ENCODE data around the gene CHMP4A.
A peak's percentile ranks its signal among the peaks of the same experiment; 100 is the strongest.
"Not testable (repeated sequence)": the region's sequence is repeated elsewhere in the genome, so short reads cannot be mapped to it uniquely, and the experiment has no call there.

CHMP4A gene

DNA sequence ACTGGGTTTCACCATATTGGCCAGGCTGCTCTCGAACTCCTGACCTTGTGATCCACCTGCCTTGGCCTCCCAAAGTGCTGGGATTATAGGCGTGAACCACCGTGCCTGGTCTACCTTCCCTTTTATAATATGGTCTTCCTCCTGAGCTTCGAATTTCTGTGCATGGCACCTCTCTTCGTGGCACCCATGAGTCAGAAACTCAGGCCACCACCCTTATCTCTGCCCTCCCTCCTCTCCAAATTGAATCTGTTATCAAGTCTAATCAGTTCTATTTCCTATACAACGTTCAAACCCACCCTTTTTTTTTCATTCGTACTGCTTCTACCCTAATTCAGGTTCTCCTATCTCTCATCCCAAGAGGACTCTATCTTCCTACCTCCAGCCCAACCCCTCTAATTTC, 34.1 kb upstream of the CHMP4A start:
- no peak for DNase-seq (ENCODE audit: low read depth in 3 of 3)

DNA sequence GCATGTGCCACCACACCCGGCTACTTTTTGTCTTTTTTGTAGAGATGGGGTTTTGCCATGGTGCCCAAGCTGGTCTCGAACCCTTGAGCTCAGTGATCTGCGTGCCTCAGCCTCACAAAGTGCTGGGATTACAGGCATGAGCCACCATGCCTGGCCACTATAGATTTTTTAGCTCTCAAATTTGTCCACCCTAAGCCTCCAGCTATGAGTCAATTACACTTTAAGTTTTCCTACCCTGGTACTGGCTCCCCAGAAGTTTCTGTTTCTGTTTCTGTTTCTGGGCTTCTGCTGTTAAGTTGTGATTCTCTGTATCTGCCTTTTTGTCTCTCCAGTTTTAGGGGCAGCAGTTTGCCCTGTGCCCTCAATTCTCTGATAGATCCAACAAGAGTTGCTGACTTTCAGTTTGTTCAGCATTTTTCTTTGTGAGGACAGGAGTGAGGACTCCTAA, 33.5 kb upstream of the CHMP4A start:
- no peak for DNase-seq (ENCODE audit: low read depth in 3 of 3)

DNA sequence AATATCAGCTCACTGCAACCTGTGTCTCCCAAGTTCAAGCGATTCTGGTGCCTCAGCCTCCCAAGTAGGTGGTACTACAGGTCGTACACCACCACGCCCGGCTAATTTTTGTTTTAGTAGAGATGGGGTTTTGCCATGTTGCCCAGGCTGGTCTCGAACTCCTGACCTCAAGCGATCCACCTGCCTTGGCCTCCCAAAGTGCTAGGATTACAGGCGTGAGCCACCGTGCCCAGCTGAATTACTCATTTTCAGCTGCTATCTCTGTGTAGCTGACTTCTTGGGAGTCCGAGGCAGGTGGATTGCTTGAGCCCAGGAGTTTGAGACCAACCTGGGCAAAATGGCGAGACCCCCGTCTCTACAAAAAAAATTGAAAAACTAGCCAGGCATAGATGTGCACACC, 32.1 kb upstream of the CHMP4A start:
- DNase-seq (ENCODE audit: low read depth in 3 of 3): not testable (repeated sequence)

DNA sequence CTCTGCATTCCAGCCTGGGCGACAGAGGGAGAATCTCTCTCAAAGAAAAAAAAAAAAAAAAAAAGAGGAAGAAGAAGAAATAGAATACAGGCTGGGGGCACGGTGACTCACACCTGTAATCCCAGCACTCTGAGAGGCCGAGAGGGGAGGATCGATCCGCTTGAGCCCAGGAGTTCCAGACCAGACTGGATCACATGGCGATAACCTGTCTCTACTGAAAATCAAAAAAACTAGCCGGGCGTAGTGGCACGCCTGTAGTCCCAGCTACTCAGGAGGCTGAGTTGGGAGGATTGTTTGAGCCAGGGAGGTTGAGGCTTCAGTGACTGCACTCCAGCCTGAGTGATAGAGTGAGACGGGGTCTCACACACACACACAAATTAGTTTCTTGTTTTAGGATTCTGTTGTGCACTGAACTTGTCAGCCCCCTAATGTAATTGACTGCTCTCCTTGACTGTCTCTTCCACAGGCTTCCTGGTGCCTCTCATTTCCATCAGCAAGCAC, 30.1 kb upstream of the CHMP4A start:
- no peak for DNase-seq (ENCODE audit: low read depth in 3 of 3)

DNA sequence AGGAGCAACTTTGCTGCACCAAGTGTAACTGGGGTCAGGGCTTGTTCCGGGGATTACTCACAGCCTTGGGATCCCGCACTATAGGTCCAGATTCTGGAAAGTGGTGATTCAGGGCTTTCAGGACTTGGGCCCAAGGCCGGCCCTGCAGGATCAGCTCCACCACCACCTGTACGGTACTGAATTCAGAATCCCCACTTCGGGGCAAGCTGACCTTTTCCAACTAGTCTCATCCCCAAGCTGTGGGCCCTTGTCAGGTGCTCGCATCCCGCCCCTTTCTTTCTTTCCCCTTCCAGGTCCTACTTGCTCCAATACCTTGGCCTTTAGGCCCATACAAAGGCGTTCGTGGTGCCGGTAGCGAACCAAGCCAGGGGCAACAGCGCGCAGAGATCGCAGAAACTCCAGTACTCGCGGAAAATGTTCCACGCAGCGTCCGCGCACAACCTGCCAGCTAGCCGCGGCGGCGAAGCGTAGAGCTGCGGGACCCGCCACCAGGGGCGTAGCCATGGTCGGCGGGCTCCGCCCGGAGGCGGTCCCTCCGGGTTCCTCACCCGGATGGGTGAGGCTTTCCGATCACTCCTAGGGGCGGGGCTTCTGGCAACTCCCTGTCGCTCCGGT, 28.6 kb upstream of the CHMP4A start:
- peak; percentile 82 to 98 (median 86) for DNase-seq (ENCODE audit: low read depth in 3 of 3)

DNA sequence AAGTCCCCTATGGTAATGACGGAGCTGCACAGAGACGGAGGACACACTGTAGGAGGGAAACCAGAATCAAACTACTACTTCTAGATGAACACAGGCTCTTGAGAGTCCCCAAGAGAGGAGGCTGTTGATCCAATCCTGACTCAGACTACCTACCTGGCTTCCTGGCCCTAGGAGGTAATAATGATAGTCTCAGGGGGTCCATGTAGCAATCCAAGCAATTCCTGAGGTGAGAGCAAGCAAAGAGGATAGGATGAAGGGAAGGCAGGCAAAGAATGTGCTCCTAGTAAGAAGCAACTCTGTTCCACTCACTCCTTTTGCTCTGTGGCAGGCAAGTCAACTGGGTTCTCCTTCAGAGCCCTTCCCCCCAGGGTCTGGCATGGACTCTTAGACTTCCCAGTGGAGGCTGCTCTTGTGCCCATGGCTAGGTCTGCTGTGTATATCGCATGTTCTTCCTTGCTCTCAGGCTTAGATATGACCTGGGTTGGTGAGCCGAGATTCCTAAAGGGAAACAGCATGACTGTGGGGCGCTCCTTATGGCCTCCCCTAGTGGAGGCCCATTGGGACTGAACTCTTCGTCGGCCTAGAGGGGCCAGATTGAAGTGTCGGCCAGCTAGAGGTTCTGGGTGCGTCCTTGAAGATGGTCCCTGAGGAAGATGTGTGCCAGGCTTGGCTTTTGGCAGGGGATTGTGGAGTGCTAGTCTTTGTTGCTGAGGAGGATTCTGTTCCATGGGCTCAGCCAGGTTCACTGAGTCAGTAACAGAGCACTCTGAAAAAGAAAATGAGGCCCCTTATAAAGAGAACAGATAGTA, 27.0 kb upstream of the CHMP4A start:
- no peak for DNase-seq (ENCODE audit: low read depth in 3 of 3)

- no peak for DNase-seq (ENCODE audit: low read depth in 3 of 3)
These were observed 25.3 kb upstream of the CHMP4A start for GRCh38 chr14:24238527-24239037.

DNA sequence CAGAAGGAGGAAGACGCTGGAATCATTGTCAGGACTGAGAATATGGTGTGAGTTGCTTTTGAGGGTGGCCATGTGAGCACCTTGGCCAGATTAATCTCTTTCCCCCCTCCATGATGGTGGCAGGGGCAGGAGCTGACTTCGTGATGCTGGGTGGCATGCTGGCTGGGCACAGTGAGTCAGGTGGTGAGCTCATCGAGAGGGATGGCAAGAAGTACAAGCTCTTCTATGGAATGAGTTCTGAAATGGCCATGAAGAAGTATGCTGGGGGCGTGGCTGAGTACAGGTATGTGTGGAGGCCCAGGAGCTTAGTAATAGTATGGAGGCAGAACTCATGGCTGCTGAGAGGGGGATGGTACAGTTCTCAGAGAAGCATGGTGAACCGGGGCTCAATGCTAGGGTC, 24.8 kb upstream of the CHMP4A start:
- DNase-seq (ENCODE audit: low read depth in 3 of 3): no peak

GRCh38 chr14:24237463-24237955, 24.2 kb upstream of the CHMP4A start:
- no peak for DNase-seq (ENCODE audit: low read depth in 3 of 3)

GRCh38 chr14:24236689-24237462, 23.6 kb upstream of the CHMP4A start:
- no peak for DNase-seq (ENCODE audit: low read depth in 3 of 3)

- DNase-seq (ENCODE audit: low read depth in 3 of 3): no peak
These were observed 22.8 kb upstream of the CHMP4A start for GRCh38 chr14:24235804-24236688.

DNA sequence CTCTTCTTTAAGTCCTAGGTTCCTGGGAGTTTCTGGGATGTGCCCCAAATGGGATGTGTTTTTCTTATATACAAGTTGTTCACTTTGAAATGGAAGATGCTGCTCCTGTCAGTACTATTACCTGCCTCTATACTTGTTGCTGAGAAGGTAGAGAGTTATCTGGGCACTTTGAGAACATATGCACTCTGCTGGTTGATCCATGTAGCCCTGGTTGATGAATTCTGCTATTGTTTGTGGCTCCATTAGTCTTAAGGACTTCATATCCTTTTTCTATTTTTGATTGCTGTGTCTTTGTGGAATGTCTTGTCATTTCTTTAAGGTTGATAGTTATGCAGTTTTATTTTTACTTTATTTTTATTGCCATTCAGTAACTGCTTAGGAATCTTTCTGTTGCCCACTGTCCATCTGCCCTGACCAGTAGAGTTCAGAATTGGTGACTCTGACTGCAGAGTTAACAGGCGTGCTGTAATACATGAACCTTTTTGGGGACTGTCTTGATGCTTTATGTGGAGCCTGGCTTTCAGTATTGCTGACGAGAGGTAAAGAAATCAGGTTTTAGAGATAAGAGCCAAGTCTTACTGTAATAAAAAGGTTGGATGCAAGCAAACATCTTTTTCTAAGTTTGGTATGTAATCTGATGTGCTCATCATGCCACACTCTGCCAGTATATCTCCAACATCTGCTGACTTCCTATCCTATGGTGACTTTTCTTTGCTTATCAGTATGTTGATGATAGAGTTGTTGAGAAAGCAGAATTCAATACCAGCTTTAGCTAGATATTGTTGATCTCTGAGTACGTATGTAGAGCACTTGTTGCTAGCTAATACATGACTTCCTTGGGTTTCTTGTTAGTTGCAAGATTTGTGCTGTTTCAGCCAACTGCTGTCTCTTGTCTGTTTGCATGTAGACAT, 21.1 kb upstream of the CHMP4A start:
- DNase-seq (ENCODE audit: low read depth in 3 of 3): no peak

DNA sequence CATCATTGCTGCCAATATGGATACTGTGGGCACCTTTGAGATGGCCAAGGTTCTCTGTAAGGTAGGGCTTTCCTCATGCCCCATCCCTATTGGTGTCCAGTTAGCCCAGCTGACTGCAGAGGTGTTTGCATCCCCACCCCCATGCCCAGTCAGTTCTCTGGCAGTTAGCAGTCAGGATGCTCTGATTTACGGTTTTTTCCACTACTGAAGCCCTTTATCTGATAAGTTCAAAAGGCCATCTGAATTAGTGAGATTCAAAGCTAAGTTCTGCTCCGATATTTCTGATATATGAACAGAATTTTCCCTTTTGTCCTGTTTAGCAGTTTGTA, 20.2 kb upstream of the CHMP4A start:
- no peak for DNase-seq (ENCODE audit: low read depth in 3 of 3)

DNA sequence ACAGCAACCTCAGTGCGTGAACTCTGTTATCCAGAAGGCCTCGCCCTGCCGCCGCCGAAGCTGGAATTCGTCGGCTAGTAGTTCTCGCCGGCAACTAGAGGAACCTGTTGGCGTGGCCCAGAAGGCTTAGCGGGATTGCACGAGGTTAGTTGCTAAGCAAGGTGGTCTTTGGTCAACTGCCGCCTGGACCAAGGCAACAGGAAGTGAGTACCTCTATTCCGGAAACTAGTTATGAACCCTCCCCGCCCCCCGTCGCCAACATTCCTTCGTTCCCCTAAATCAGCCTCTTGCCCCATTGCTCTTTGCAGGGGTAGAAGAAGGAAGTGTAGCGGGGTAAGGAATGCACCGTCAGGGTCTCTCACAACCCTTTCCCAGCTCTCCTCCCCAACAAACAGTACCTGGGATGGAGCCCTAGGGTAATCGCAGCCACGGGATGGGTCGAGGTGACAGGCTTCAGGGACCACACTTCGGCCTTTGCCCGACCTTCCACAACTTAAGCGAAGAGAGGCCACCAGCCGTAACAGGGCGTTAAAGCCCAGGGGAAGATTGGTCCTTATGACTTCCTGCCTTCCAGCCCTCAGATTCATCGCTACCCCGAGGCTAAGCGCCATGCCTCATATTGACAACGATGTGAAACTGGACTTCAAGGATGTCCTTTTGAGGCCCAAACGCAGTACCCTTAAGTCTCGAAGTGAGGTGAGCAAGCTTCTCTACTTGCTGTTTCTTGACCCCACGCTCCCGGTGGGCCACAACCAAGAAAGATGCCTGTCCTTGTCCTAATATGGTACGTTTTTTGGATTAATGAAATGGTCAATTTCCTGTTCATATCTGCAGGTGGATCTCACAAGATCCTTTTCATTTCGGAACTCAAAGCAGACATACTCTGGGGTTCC, 19.6 kb upstream of the CHMP4A start, which contains the start of gene GMPR2:
TSS of gene GMPR2 (plus strand) at position 285 of the 893 bp plus-strand sequence. CDS start at position 610, 325 bp downstream.
- DNase-seq (ENCODE audit: low read depth in 3 of 3): peak in 1 of 3 donors; percentile 54

- DNase-seq (ENCODE audit: low read depth in 3 of 3): peak; percentile 85 to 91 (median 86)
These were observed 18.9 kb upstream of the CHMP4A start, which contains the start of gene NEDD8 for GRCh38 chr14:24232121-24232644. Gene NEDD8, minus strand, starts transcription at chr14:24232367. Its CDS starts 100 bp downstream, at chr14:24232267.

GRCh38 chr14:24231263-24232120, 18.2 kb upstream of the CHMP4A start:
- no peak for DNase-seq (ENCODE audit: low read depth in 3 of 3)

GRCh38 chr14:24228902-24229301, 15.6 kb upstream of the CHMP4A start:
- DNase-seq (ENCODE audit: low read depth in 3 of 3): no peak

Data from stimulated activated CD4-positive, alpha-beta T cell treated with anti-CD3 and anti-CD28 coated beads, TNF-alpha, amount 100 ng/mL, for 48 hours (primary cell).